ENCODE results near the gene USP2.

Gene USP2

GRCh38 chr11:119422809-119423508 lies 41.5 kb upstream of the USP2 start, which contains the start of gene THY1:
Gene THY1, minus strand, starts transcription at chr11:119423172. Its CDS starts 2,267 bp downstream, at chr11:119420905.
- H3K4me3 ChIP-seq (ENCODE audit: control insufficient read depth in 1 of 7, extremely low read depth in 1 of 7, insufficient read depth in 4 of 7, low read depth in 2 of 7, low read length in 6 of 7), result peak within 1 kb of the TSS in 6 of 7 experiments; percentile 35 to 70 (median 52)

GRCh38 chr11:119421941-119422808 lies 40.7 kb upstream of the USP2 start:
- H3K36me3 ChIP-seq (ENCODE audit: control insufficient read depth in 4 of 4, insufficient read depth in 4 of 4, low read length in 3 of 4), result no peaks in the 10 kb centered on the region
- H3K27me3 ChIP-seq (replicated peaks in 2 of 5; ENCODE audit: control insufficient read depth in 4 of 5, insufficient read depth in 5 of 5, low read length in 4 of 5), result peaks cover 7 to 45% (median 10%) of the 10 kb centered on the region in 5 experiments
- POLR2A ChIA-PET, result no interaction called here
- peaks cover 0 to 20% (median 17%) of the 10 kb centered on the region in 4 experiments for H3K4me1 ChIP-seq (ENCODE audit: control extremely low read depth in 1 of 4, control insufficient read depth in 4 of 4, insufficient read depth in 4 of 4, low read length in 3 of 4)
- no peak overlapping the region for H3K27ac ChIP-seq (ENCODE audit: insufficient read depth in 1 of 2, low read depth in 1 of 2, low read length in 2 of 2, poor library complexity in 1 of 2, severe bottlenecking in 2 of 2)
- H3K9me3 ChIP-seq (ENCODE audit: control extremely low read depth in 1 of 5, control insufficient read depth in 4 of 5, insufficient read depth in 2 of 5, low read depth in 1 of 5, low read length in 4 of 5), result no peaks in the 10 kb centered on the region
- under 1% methylated on average over 34 of the region's 49 CpGs for WGBS (ENCODE audit: insufficient coverage)
- CTCF ChIA-PET, result interaction anchor here (0.9 to 2.4 kb wide), 5 partner anchors 11 to 53 kb away, joined by 3 to 7 read pairs (median 3); no protein-coding TSS in a partner anchor
- peak in 2 of 3 donors; percentile 22 to 40 for DNase-seq
- H3K4me3 ChIP-seq (ENCODE audit: control insufficient read depth in 1 of 7, extremely low read depth in 1 of 7, insufficient read depth in 4 of 7, low read depth in 2 of 7, low read length in 6 of 7), result peak overlapping the region in 6 of 7 experiments; percentile 35 to 70 (median 52)

More at GRCh38 chr11:119422809-119423508, 41.5 kb upstream of the USP2 start, which contains the start of gene THY1:
- ChIA-PET CTCF (interaction anchor here (0.9 to 2.4 kb wide), 4 partner anchors 10 to 52 kb away, joined by 3 to 7 read pairs (median 4); no protein-coding TSS in a partner anchor), POLR2A (no interaction called here)
- DNase-seq, result peak in 2 of 3 donors; percentile 20 to 24
- Histone ChIP-seq H3K4me1 (ENCODE audit: control extremely low read depth in 1 of 4, control insufficient read depth in 4 of 4, insufficient read depth in 4 of 4, low read length in 3 of 4) (peaks cover 0 to 20% (median 17%) of the 10 kb centered on the region in 4 experiments), H3K36me3 (ENCODE audit: control insufficient read depth in 4 of 4, insufficient read depth in 4 of 4, low read length in 3 of 4) (no peaks in the 10 kb centered on the region), H3K27me3 (replicated peaks in 2 of 5; ENCODE audit: control insufficient read depth in 4 of 5, insufficient read depth in 5 of 5, low read length in 4 of 5) (peaks cover 7 to 45% (median 10%) of the 10 kb centered on the region in 5 experiments), H3K9me3 (ENCODE audit: control extremely low read depth in 1 of 5, control insufficient read depth in 4 of 5, insufficient read depth in 2 of 5, low read depth in 1 of 5, low read length in 4 of 5) (no peaks in the 10 kb centered on the region), H3K27ac (ENCODE audit: insufficient read depth in 1 of 2, low read depth in 1 of 2, low read length in 2 of 2, poor library complexity in 1 of 2, severe bottlenecking in 2 of 2) (no peak within 1 kb of the TSS)
- WGBS (ENCODE audit: insufficient coverage), result 0% methylated on average over 16 of the region's 41 CpGs

GRCh38 chr11:119421351-119421750 lies 39.9 kb upstream of the USP2 start:
- DNase-seq, result no peak
- Histone ChIP-seq H3K4me3 (ENCODE audit: control insufficient read depth in 1 of 7, extremely low read depth in 1 of 7, insufficient read depth in 4 of 7, low read depth in 2 of 7, low read length in 6 of 7) (peak overlapping the region in 1 of 7 experiments; percentile 53), H3K27me3 (replicated peaks in 2 of 5; ENCODE audit: control insufficient read depth in 4 of 5, insufficient read depth in 5 of 5, low read length in 4 of 5) (peaks cover 7 to 45% (median 10%) of the 10 kb centered on the region in 5 experiments), H3K9me3 (ENCODE audit: control extremely low read depth in 1 of 5, control insufficient read depth in 4 of 5, insufficient read depth in 2 of 5, low read depth in 1 of 5, low read length in 4 of 5) (no peaks in the 10 kb centered on the region), H3K36me3 (ENCODE audit: control insufficient read depth in 4 of 4, insufficient read depth in 4 of 4, low read length in 3 of 4) (no peaks in the 10 kb centered on the region), H3K27ac (ENCODE audit: insufficient read depth in 1 of 2, low read depth in 1 of 2, low read length in 2 of 2, poor library complexity in 1 of 2, severe bottlenecking in 2 of 2) (no peak overlapping the region), H3K4me1 (ENCODE audit: control extremely low read depth in 1 of 4, control insufficient read depth in 4 of 4, insufficient read depth in 4 of 4, low read length in 3 of 4) (peaks cover 0 to 20% (median 17%) of the 10 kb centered on the region in 4 experiments)
- ChIA-PET POLR2A (no interaction called here), CTCF (interaction anchor here (0.9 to 2.4 kb wide), 3 partner anchors 12 to 54 kb away, joined by 3 to 7 read pairs (median 6); no protein-coding TSS in a partner anchor)
- WGBS (ENCODE audit: insufficient coverage), result 67% methylated on average over 5 of the region's 8 CpGs

- POLR2A ChIA-PET, result no interaction called here
- CTCF ChIA-PET, result no interaction called here
- WGBS (ENCODE audit: insufficient coverage), result 96% methylated on average over 7 of the region's 8 CpGs
- Histone ChIP-seq H3K27ac (ENCODE audit: insufficient read depth in 1 of 2, low read depth in 1 of 2, low read length in 2 of 2, poor library complexity in 1 of 2, severe bottlenecking in 2 of 2) (no peak overlapping the region), H3K9me3 (ENCODE audit: control extremely low read depth in 1 of 5, control insufficient read depth in 4 of 5, insufficient read depth in 2 of 5, low read depth in 1 of 5, low read length in 4 of 5) (no peaks in the 10 kb centered on the region), H3K36me3 (ENCODE audit: control insufficient read depth in 4 of 4, insufficient read depth in 4 of 4, low read length in 3 of 4) (no peaks in the 10 kb centered on the region), H3K27me3 (replicated peaks in 2 of 5; ENCODE audit: control insufficient read depth in 4 of 5, insufficient read depth in 5 of 5, low read length in 4 of 5) (peaks cover 7 to 45% (median 10%) of the 10 kb centered on the region in 5 experiments), H3K4me1 (ENCODE audit: control extremely low read depth in 1 of 4, control insufficient read depth in 4 of 4, insufficient read depth in 4 of 4, low read length in 3 of 4) (peaks cover 0 to 20% (median 17%) of the 10 kb centered on the region in 4 experiments), H3K4me3 (ENCODE audit: control insufficient read depth in 1 of 7, extremely low read depth in 1 of 7, insufficient read depth in 4 of 7, low read depth in 2 of 7, low read length in 6 of 7) (no peak overlapping the region)
- DNase-seq, result no peak
Observed at GRCh38 chr11:119420631-119421030, 39.1 kb upstream of the USP2 start.

- H3K27ac ChIP-seq (ENCODE audit: insufficient read depth in 1 of 2, low read depth in 1 of 2, low read length in 2 of 2, poor library complexity in 1 of 2, severe bottlenecking in 2 of 2), result no peak overlapping the region
- ChIA-PET POLR2A (interaction anchor here (0.6 kb wide), 1 partner anchor 767 kb away, joined by 3 read pairs; no protein-coding TSS in a partner anchor), CTCF (interaction anchor here (0.6 kb wide), 1 partner anchor 11 kb away, joined by 3 read pairs; no protein-coding TSS in a partner anchor)
- no peaks in the 10 kb centered on the region for H3K36me3 ChIP-seq (ENCODE audit: control insufficient read depth in 4 of 4, insufficient read depth in 4 of 4, low read length in 3 of 4)
- H3K9me3 ChIP-seq (ENCODE audit: control extremely low read depth in 1 of 5, control insufficient read depth in 4 of 5, insufficient read depth in 2 of 5, low read depth in 1 of 5, low read length in 4 of 5), result no peaks in the 10 kb centered on the region
- peaks cover 7 to 45% (median 10%) of the 10 kb centered on the region in 5 experiments for H3K27me3 ChIP-seq (replicated peaks in 2 of 5; ENCODE audit: control insufficient read depth in 4 of 5, insufficient read depth in 5 of 5, low read length in 4 of 5)
- H3K4me3 ChIP-seq (ENCODE audit: control insufficient read depth in 1 of 7, extremely low read depth in 1 of 7, insufficient read depth in 4 of 7, low read depth in 2 of 7, low read length in 6 of 7), result no peak overlapping the region
- no peak for DNase-seq
- over 99% methylated on average over 18 of the region's 18 CpGs for WGBS (ENCODE audit: insufficient coverage)
- H3K4me1 ChIP-seq (ENCODE audit: control extremely low read depth in 1 of 4, control insufficient read depth in 4 of 4, insufficient read depth in 4 of 4, low read length in 3 of 4), result peaks cover 0 to 20% (median 17%) of the 10 kb centered on the region in 4 experiments
Observed at GRCh38 chr11:119419834-119420492, 38.5 kb upstream of the USP2 start.

GRCh38 chr11:119419246-119419645 lies 37.8 kb upstream of the USP2 start:
- Histone ChIP-seq H3K27me3 (replicated peaks in 2 of 5; ENCODE audit: control insufficient read depth in 4 of 5, insufficient read depth in 5 of 5, low read length in 4 of 5) (peaks cover 7 to 45% (median 10%) of the 10 kb centered on the region in 5 experiments), H3K36me3 (ENCODE audit: control insufficient read depth in 4 of 4, insufficient read depth in 4 of 4, low read length in 3 of 4) (no peaks in the 10 kb centered on the region), H3K4me3 (ENCODE audit: control insufficient read depth in 1 of 7, extremely low read depth in 1 of 7, insufficient read depth in 4 of 7, low read depth in 2 of 7, low read length in 6 of 7) (no peak overlapping the region), H3K4me1 (ENCODE audit: control extremely low read depth in 1 of 4, control insufficient read depth in 4 of 4, insufficient read depth in 4 of 4, low read length in 3 of 4) (peaks cover 0 to 20% (median 17%) of the 10 kb centered on the region in 4 experiments), H3K27ac (ENCODE audit: insufficient read depth in 1 of 2, low read depth in 1 of 2, low read length in 2 of 2, poor library complexity in 1 of 2, severe bottlenecking in 2 of 2) (no peak overlapping the region), H3K9me3 (ENCODE audit: control extremely low read depth in 1 of 5, control insufficient read depth in 4 of 5, insufficient read depth in 2 of 5, low read depth in 1 of 5, low read length in 4 of 5) (no peaks in the 10 kb centered on the region)
- WGBS (ENCODE audit: insufficient coverage), result 89% methylated on average over 5 of the region's 5 CpGs
- no peak for DNase-seq
- ChIA-PET POLR2A (no interaction called here), CTCF (interaction anchor here (0.6 kb wide), 1 partner anchor 10 kb away, joined by 3 read pairs; no protein-coding TSS in a partner anchor)
